DOHH2 (cell line): ENCODE measurements around the gene RORC.

ENCODE experiments used
- H3F3A ChIP-seq: fragments of 200-600 bp; sonication (generic), shearing (Covaris generic); 2 replicates; pipeline ENCODE4 v1.6.0; 2016; ENCODE audit warnings: antibody characterized with exemption, mild to moderate bottlenecking; ENCODE audit not compliant: control insufficient read depth, insufficient read depth
- H3K27ac ChIP-seq: fragments of 200-600 bp; sonication (generic); 2 replicates; pipeline ENCODE4 v1.5.1; 2014; ENCODE audit warnings: low read depth, mild to moderate bottlenecking, low read length, moderate library complexity
- H3K27me3 ChIP-seq: fragments of 200-600 bp; sonication (generic); 2 replicates; pipeline ENCODE4 v1.6.1; 2014; ENCODE audit warnings: mild to moderate bottlenecking, low read length, mixed read lengths; ENCODE audit not compliant: control insufficient read depth
- H3K36me3 ChIP-seq: fragments of 200-600 bp; sonication (generic); 2 replicates; pipeline ENCODE4 v1.6.1; 2014; ENCODE audit warnings: mild to moderate bottlenecking, low read length, moderate library complexity, mixed read lengths; ENCODE audit not compliant: control insufficient read depth
- H3K4me1 ChIP-seq: fragments of 200-600 bp; sonication (generic); 2 replicates; pipeline ENCODE4 v1.6.1; 2014; ENCODE audit warnings: mild to moderate bottlenecking, low read length, mixed read lengths; ENCODE audit not compliant: control insufficient read depth
- H3K4me2 ChIP-seq: fragments of 200-600 bp; sonication (generic); 2 replicates; pipeline ENCODE4 v1.6.0; 2014; ENCODE audit warnings: mild to moderate bottlenecking, low read length, moderate library complexity
- H3K4me3 ChIP-seq: fragments of 200-600 bp; sonication (generic); 2 replicates; pipeline ENCODE4 v1.5.1; 2014; ENCODE audit warnings: mild to moderate bottlenecking, low read length, mixed read lengths
- H3K79me2 ChIP-seq: fragments of 200-600 bp; sonication (generic); 2 replicates; pipeline ENCODE4 v1.6.1; 2014; ENCODE audit warnings: mild to moderate bottlenecking, low read length, mixed read lengths; ENCODE audit not compliant: control insufficient read depth
- H3K9me2 ChIP-seq: fragments of 200-600 bp; sonication (generic); replicated peaks from 2 replicates; pipeline ENCODE4 v1.6.1; 2014; ENCODE audit warnings: mild to moderate bottlenecking, low read length, mixed read lengths; ENCODE audit not compliant: control insufficient read depth
- H3K9me3 ChIP-seq: fragments of 200-600 bp; sonication (generic); 2 replicates; pipeline ENCODE4 v1.6.1; 2014; ENCODE audit warnings: antibody characterized with exemption, low read length, mixed read lengths; ENCODE audit not compliant: control insufficient read depth, insufficient read depth
- H4K20me1 ChIP-seq: fragments of 200-600 bp; sonication (generic); 2 replicates; pipeline ENCODE4 v1.6.0; 2014; ENCODE audit warnings: low read depth, mild to moderate bottlenecking, antibody characterized with exemption, low read length, moderate library complexity; ENCODE audit not compliant: control insufficient read depth, insufficient read depth
- CTCF ChIP-seq: fragments of 200-600 bp; sonication (generic); IDR thresholded peaks from one replicate; pipeline ENCODE4 v1.5.1; 2014; ENCODE audit warnings: antibody characterized with exemption, mild to moderate bottlenecking, low read depth, low read length; ENCODE audit not compliant: poor library complexity, severe bottlenecking
- EZH2phosphoT487 ChIP-seq: fragments of 200-600 bp; sonication (generic); IDR thresholded peaks from 2 replicates; pipeline ENCODE4 v1.6.1; 2017; ENCODE audit warnings: borderline replicate concordance, mild to moderate bottlenecking, antibody characterized with exemption, low read length, moderate library complexity, mixed read lengths

RORC gene

GRCh38 chr1:151835596-151835995 is 4.0 kb upstream of the RORC start:
- no peaks in the 10 kb centered on the region for H3K79me2 ChIP-seq
- no peaks in the 10 kb centered on the region for H4K20me1 ChIP-seq
- TF ChIP-seq CTCF = no peak
- no peak for TF ChIP-seq EZH2phosphoT487
- no peaks in the 10 kb centered on the region for H3F3A ChIP-seq
- no peaks in the 10 kb centered on the region for H3K36me3 ChIP-seq
- H3K4me3 ChIP-seq = no peak overlapping the region
- H3K9me2 ChIP-seq = no peaks in the 10 kb centered on the region
- peaks cover 27% of the 10 kb centered on the region for H3K4me1 ChIP-seq
- H3K27ac ChIP-seq = no peak overlapping the region
- H3K4me2 ChIP-seq = no peak overlapping the region
- H3K9me3 ChIP-seq = no peaks in the 10 kb centered on the region
- peaks cover 39% of the 10 kb centered on the region for H3K27me3 ChIP-seq

GRCh38 chr1:151834239-151834638 is 2.6 kb upstream of the RORC start:
- Histone ChIP-seq H3K4me1 (peaks cover 25% of the 10 kb centered on the region), H3K9me3 (no peaks in the 10 kb centered on the region), H3K27ac (no peak overlapping the region), H4K20me1 (no peaks in the 10 kb centered on the region), H3K36me3 (no peaks in the 10 kb centered on the region), H3K4me3 (no peak overlapping the region), H3K27me3 (peaks cover 26% of the 10 kb centered on the region), H3K4me2 (no peak overlapping the region), H3K9me2 (no peaks in the 10 kb centered on the region), H3K79me2 (no peaks in the 10 kb centered on the region), H3F3A (no peaks in the 10 kb centered on the region)
- TF ChIP-seq EZH2phosphoT487 (no peak), CTCF (no peak)

- Histone ChIP-seq H3K27me3 (peaks cover 18% of the 10 kb centered on the region), H3K4me3 (no peak overlapping the region), H3K79me2 (no peaks in the 10 kb centered on the region), H3K4me2 (no peak overlapping the region), H3K27ac (no peak overlapping the region), H3K9me3 (no peaks in the 10 kb centered on the region), H3K36me3 (no peaks in the 10 kb centered on the region), H3F3A (no peaks in the 10 kb centered on the region), H3K4me1 (peaks cover 20% of the 10 kb centered on the region), H4K20me1 (no peaks in the 10 kb centered on the region), H3K9me2 (no peaks in the 10 kb centered on the region)
- no peak for TF ChIP-seq CTCF
- TF ChIP-seq EZH2phosphoT487 = no peak
Observed at GRCh38 chr1:151833172-151833900, 1.7 kb upstream of the RORC start.
